NCI-H1105 treated with DMSO at 0.1 percent for 48 hours (cell line): ENCODE data around the gene SLC39A11.
"Not testable (repeated sequence)": the region's sequence is repeated elsewhere in the genome, so short reads cannot be mapped to it uniquely, and the experiment has no call there.

ENCODE experiments used
- DNase-seq: peaks from one replicate; lab custom pipeline; 2025; lab: John Stamatoyannopoulos, UW

The SLC39A11 gene

DNA sequence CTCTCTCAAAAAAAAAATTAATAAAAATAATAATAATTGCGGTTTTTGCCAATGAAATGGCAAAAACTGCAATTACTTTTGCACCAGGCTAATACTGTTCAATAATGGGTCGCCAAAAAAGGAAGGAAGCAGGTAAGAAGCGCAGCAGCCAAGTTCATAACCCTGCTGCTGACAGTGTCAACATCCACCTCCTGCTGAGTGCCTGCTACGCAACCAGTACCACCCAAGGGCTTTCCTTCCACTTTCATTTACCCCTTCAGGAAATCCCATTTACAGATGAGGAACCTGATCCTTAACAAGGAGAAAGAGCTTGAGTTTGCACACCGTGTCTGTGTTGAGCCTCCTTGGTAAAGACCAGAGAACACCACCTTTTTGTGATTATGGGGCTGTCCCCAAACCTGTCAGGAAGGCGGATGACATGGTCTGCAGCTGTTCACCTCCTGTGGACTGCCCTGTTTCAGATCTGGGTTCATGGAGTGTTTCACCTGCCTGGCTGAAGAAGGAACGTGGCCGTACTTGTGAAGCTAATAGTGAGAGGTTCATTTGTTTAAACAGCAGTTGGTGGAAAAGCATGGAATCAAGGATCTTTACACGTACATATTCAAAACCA is 378.0 kb downstream of the SLC39A11 start:
- DNase-seq, result no peak

GRCh38 chr17:72713701-72714100 is 378.8 kb downstream of the SLC39A11 start:
- no peak for DNase-seq

- DNase-seq, result no peak
These were observed 380.8 kb downstream of the SLC39A11 start for GRCh38 chr17:72711521-72712310.

DNA sequence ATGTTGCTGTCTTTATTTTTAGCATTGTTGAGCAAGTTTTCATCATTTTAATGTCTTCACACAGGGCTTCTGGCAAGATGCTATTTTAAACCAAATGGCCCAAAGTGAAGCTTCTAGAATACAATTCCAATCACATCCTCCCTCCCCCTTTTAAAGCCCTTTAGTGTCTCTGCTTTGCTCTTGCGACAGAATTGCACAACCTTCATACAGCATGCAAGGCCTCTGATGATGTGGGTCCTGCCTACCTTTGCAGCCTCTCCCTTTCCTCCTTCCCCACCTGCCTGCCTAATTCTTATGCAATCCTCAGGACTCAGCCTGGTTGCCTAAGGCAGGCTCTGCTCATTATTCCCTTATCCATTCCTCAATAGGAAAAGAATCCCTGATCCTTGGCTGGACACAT is 381.7 kb downstream of the SLC39A11 start:
- no peak for DNase-seq

DNA sequence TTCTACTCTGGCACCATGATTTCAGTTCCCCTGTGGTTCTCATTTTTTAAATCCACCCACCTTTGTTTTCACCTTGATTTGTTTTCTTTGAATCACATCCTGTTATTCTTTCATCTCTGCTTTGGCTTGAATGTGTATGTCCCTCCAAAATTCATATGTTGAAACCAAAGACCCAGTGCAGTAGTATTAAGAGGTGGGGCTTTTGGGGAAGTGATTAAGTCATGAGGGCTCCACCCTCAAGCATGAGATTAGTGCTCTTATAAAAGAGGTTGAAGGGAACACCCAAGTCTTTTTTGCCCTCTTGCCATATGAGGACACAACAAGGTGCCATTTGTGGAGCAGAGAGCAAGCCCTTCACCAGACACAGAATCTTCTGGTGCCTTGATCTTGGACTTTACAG is 382.3 kb downstream of the SLC39A11 start:
- no peak for DNase-seq

DNA sequence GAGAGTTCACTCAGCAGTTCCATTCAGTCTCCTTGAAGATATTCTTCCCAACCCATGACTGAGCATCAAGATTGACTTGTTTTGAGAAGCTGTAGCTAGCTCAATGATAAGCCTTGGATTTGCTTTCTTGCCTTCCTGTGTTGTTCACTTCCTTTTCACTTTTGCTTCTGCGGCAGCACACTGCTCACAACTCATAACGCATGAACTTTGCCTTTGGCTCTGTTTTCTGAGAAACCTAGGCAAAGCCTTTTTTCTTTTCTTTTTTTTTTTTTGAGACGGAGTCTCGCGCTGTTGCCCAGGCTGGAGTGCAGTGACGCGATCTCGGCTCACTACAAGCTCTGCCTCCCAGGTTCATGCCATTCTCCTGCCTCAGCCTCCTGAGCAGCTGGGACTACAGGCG is 383.8 kb downstream of the SLC39A11 start:
- not testable (repeated sequence) for DNase-seq

DNA sequence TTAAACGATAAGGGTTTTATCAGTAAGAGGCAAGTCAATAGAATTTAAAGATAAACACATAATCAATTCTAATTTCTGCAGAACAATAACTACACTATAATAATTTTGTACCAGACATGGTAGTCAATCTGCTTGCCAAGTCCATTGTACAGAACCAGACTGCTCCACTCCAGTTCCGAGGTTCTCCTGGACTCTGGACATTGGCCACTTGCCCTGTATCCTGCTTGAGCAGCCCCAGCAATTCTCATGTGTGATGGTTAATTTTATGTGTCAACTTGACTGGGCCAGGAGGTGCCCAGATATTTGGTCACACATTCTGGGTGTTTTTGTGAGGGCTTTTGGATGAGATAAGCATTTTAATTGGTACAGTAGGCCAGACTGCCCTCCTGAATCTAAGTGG is 384.6 kb downstream of the SLC39A11 start:
- DNase-seq, result no peak

DNA sequence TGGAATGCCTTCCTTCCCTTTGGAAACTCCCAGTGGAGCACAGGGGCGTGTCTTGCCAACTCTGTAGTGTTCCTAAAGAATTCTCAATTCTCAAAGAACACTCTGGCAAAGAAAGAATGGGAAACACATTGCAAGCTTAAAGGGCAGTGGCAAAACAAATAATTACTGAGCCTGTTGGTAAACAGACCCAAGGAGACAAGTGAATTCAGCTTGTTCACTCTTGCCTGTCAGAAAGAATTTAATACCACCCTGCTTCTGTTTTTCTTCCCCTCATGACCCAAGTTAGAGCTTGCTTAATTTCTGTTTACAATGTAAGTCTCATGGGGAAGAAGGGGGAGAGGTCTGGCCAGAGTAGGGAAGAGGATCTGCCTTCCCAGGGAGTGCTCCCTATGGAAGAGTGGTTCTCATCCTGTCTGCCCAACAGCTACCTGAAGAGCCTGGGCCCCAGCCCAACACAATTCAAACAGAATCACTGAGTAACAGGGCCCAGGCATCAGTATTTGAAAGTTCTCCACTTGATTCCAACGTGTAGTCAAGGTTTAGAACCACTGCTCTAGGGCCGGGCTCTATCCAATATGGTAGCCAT is 386.0 kb downstream of the SLC39A11 start:
- DNase-seq, result no peak

- no peak for DNase-seq
These were observed 386.5 kb downstream of the SLC39A11 start for GRCh38 chr17:72705905-72706395.

DNA sequence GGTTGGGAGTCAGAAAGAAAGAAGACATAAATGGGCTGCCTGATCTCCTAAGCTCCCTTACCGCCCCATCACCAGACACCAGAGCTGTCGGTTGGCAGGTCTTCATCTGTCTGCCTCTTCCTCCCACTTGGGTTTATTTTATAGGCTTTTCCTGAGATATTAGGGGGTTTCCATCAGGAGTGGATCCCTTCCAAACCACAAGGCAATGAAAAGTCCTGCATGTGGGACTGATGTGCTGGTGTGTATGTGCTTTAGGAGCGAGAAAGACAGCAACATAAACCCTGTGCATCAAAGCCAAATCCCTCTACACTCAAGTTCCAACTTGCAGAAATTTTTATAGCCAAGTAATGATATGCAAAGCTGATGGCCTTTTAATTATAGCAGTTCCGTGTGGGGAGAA is 389.5 kb downstream of the SLC39A11 start:
- DNase-seq, result peak; percentile 4

GRCh38 chr17:72702136-72702735 is 390.3 kb downstream of the SLC39A11 start:
- no peak for DNase-seq

DNA sequence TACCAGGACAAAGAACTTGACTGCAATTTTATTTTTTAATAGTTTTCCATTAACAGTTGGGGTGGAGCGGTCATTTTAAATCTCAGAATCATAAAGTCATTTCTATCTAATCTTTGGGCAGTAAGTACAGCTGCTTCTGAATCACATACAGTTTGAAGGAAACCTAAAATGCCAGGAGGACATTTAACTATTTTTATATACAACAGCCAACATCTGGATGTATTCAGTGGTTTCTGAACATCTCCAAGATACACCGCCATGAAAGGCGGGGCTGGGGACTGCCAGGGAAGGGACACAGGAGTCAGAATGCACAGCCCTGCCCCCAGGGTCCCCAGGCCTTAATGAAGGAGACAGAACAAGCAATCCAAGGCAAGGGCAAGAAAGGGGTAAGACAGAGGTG is 392.3 kb downstream of the SLC39A11 start:
- DNase-seq, result no peak

- DNase-seq, result no peak
These were observed 392.9 kb downstream of the SLC39A11 start for GRCh38 chr17:72699545-72699944.

DNA sequence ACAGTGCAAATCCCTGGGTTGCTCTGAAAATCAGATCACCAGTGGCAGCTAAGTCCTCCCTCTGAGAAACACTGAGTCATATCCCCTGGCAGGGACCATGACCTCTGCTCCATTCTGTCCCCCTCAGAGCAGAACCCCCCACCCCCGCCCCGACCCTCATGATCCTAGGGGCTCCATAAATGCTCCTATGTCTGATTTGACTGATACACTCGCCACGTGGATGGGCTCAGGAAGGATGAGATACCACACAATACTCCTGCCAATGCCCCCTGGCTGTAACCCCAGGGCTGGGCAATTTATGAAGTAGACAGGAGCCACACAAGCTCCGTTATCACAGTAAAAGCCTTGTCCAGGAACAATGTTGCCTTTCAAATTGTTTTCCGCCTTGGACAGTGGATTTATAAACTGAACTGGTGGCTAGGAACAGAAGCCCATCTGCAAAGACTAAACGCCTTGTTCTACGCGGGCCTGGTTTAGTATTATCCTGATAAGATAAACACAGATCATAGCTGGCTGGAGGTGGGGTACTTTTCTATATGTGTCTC is 394.8 kb downstream of the SLC39A11 start:
- DNase-seq, result no peak

DNA sequence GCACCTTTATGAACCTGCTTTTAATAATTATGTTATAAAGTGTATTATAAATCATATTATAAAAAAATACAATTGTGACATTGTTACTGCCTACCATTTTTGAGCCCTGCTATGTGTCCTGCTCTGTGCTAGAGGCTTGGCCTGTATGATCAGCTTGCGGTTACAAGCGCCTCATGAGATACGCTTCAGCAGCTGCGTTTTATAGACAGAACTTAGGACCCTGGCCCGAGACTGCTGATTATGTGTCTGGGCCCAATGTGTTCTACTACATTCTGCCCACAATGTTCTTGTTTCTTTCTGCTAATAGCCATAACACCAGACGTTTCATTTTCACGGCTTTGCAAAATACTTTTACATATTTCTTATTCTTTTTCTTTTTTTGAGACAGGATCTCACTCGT is 395.8 kb downstream of the SLC39A11 start:
- DNase-seq, result no peak

- DNase-seq, result no peak
These were observed 396.3 kb downstream of the SLC39A11 start for GRCh38 chr17:72696156-72696555.

- DNase-seq, result no peak
These were observed 398.5 kb downstream of the SLC39A11 start for GRCh38 chr17:72693956-72694355.

- DNase-seq, result no peak
These were observed 399.2 kb downstream of the SLC39A11 start for GRCh38 chr17:72693151-72693878.

DNA sequence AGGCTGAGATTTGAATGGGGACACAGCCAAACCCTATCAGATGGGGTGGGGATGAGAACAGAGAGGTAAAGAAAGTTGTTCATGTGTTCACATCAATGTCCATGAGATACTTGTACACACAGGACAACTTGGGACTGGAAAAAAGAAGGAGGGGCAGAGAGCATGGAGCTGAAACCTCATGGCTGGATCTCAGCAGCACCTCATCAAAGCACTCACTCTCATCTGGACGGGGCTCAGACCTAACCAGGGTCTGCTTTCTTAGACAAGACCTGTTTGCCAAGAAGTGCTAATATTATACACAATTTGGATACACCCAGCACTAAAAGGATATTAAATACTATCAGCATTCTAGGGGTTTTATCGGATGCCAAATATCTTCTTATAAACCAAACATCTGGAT is 399.8 kb downstream of the SLC39A11 start:
- no peak for DNase-seq

GRCh38 chr17:72691586-72691985 is 400.9 kb downstream of the SLC39A11 start:
- no peak for DNase-seq

- no peak for DNase-seq
These were observed 401.5 kb downstream of the SLC39A11 start for GRCh38 chr17:72691017-72691416.

DNA sequence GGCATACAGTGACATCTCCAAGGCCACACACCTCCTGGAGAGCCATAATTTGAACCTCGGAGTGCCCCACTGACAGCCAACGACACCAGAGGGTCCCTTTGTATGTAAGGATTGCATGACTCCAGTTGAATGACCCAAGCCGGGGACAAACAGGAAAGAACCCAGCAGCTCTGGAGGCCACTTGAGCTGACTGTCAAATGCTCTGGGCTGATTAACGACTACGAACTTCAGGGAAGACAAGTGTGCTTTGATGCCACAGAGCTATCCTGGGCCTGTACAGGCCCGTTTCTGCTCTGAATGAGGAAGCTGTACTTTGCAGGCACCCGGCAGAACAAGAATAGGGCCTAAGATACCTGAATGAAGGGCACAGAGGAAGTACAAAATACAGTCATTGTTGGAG is 404.6 kb downstream of the SLC39A11 start:
- DNase-seq, result peak; percentile 28
